ENCODE measurements around the gene ALDH9A1. TPM values are rescaled to one million over a fixed set of nuclear protein-coding genes. Genes with fewer than 3 reads are reported as not detected.

ALDH9A1 gene
- total and polyA plus RNA-seq, 2 of the 4 experiments (the other 2 are of a cell fraction), result 43.5 to 43.7 TPM

DNA sequence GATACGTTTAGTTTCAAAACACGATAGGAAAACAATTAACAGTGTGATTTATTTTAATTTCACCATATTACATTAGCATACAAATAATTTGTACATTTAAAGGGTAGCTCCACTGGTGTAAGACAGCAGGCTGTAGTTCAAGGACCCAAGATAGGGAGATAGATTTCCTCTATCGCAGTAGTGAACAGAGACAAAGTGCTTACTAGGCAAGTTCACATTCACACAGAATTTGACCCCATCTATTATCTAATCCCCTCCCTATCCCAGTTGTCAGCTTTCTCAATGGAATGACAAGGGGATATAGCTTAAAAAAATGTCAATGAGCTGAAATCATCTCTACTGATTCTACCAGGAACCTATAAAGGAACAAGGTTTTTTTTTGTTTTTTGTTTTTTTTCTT, 36.2 kb downstream of the ALDH9A1 start:
- Histone ChIP-seq H3K4me1 (ENCODE audit: control insufficient read depth, insufficient read depth, low read length) (peaks cover 5% of the 10 kb centered on the region), H3K9ac (ENCODE audit: low read depth, low read length) (no peak overlapping the region), H3K4me3 (ENCODE audit: insufficient read depth, low read depth, low read length) (no peak overlapping the region), H3K23ac (ENCODE audit: low read depth, low read length) (no peak overlapping the region), H3K36me3 (ENCODE audit: control insufficient read depth, insufficient read depth, low read length) (peaks cover 32% of the 10 kb centered on the region), H3K14ac (replicated peaks; ENCODE audit: low read depth, low read length) (no peak overlapping the region), H3K9me1 (ENCODE audit: insufficient read depth, low read length) (peaks cover 2% of the 10 kb centered on the region), H3K79me1 (ENCODE audit: low read depth in 1 of 2, low read length in 2 of 2) (peaks cover 0 to 11% of the 10 kb centered on the region in 2 experiments; a peak in 2 of 4 replicates), H3K27ac (ENCODE audit: insufficient read depth, low read length) (no peak overlapping the region), H2BK15ac (ENCODE audit: low read depth, low read length) (no peak overlapping the region), H2AFZ (replicated peaks; ENCODE audit: low read length, poor library complexity) (no peak overlapping the region), H2AK9ac (replicated peaks; ENCODE audit: low read depth, low read length, poor library complexity) (no peak overlapping the region), H3K18ac (ENCODE audit: low read depth, low read length) (no peak overlapping the region), H3K27me3 (ENCODE audit: control insufficient read depth, insufficient read depth, low read length) (no peaks in the 10 kb centered on the region), H3K4me2 (ENCODE audit: low read depth, low read length) (no peak overlapping the region), H2BK5ac (ENCODE audit: low read depth, low read length, poor library complexity, severe bottlenecking) (no peak overlapping the region), H4K5ac (ENCODE audit: low read depth, low read length) (no peak overlapping the region), H4K8ac (ENCODE audit: low read depth in 2 of 2, low read length in 2 of 2) (no peak overlapping the region), H4K20me1 (ENCODE audit: insufficient read depth, low read length) (no peaks in the 10 kb centered on the region), H3K9me3 (ENCODE audit: control insufficient read depth, insufficient read depth, low read length) (no peaks in the 10 kb centered on the region), H3K4ac (ENCODE audit: low read depth, low read length) (no peak overlapping the region), H4K91ac (ENCODE audit: insufficient read depth, low read depth, low read length) (no peak overlapping the region), H2BK20ac (ENCODE audit: low read depth, low read length) (no peak overlapping the region), H2AK5ac (ENCODE audit: low read depth, low read length) (no peak overlapping the region), H3K56ac (ENCODE audit: extremely low read depth, insufficient read depth, low read length) (no peak overlapping the region), H2BK120ac (ENCODE audit: low read depth, low read length) (no peak overlapping the region)
- dilution Hi-C loops (cut with HindIII; ENCODE audit: low sequenced_read_pairs, unreplicated experiment), result no loop called here
- ChIA-PET CTCF (no interaction called here), POLR2A (ENCODE audit: unreplicated experiment) (no interaction called here)
- no TSS peak for BruUV-seq (replicated peaks)
- in situ Hi-C loops (cut with MboI; ENCODE audit: low sequenced_read_pairs), result no loop called here
- ATAC-seq (ENCODE audit: low read depth), result no peak
- intact Hi-C loops (cut with micrococcal nuclease), result no loop called here
- no peak for DNase-seq
- WGBS, 2 experiments (ENCODE audit: extremely low coverage in 2 of 2, insufficient read length in 1 of 2), result no CpG with 5 or more reads among the region's 3 CpGs
- TF ChIP-seq, protein P1, sequence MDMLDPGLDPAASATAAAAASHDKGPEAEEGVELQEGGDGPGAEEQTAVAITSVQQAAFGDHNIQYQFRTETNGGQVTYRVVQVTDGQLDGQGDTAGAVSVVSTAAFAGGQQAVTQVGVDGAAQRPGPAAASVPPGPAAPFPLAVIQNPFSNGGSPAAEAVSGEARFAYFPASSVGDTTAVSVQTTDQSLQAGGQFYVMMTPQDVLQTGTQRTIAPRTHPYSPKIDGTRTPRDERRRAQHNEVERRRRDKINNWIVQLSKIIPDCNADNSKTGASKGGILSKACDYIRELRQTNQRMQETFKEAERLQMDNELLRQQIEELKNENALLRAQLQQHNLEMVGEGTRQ (IDR thresholded peaks at IDR 0.05; ENCODE audit: low read depth, low read length), result no peak
- TF ChIP-seq RCOR1 (IDR thresholded peaks at IDR 0.05; ENCODE audit: insufficient replicate concordance, low read length), result no peak
- TF ChIP-seq MAFK (IDR thresholded peaks at IDR 0.05; ENCODE audit: low read depth, low read length), result peak; percentile 61
- TF ChIP-seq SMC3 (IDR thresholded peaks at IDR 0.05; ENCODE audit: low read depth, low read length), result no peak
- TF ChIP-seq, protein P2, sequence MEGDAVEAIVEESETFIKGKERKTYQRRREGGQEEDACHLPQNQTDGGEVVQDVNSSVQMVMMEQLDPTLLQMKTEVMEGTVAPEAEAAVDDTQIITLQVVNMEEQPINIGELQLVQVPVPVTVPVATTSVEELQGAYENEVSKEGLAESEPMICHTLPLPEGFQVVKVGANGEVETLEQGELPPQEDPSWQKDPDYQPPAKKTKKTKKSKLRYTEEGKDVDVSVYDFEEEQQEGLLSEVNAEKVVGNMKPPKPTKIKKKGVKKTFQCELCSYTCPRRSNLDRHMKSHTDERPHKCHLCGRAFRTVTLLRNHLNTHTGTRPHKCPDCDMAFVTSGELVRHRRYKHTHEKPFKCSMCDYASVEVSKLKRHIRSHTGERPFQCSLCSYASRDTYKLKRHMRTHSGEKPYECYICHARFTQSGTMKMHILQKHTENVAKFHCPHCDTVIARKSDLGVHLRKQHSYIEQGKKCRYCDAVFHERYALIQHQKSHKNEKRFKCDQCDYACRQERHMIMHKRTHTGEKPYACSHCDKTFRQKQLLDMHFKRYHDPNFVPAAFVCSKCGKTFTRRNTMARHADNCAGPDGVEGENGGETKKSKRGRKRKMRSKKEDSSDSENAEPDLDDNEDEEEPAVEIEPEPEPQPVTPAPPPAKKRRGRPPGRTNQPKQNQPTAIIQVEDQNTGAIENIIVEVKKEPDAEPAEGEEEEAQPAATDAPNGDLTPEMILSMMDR (conservative IDR thresholded peaks at IDR 0.05; ENCODE audit: low read depth, low read length), result no peak
- TF ChIP-seq POLR2A (IDR thresholded peaks at IDR 0.05; ENCODE audit: low read depth, low read length), result no peak
